HepG2 (cell line): ENCODE results near the gene ARSB. TPM values are rescaled to one million over a fixed set of nuclear protein-coding genes. Genes with fewer than 3 reads are reported as not detected.

ENCODE experiments used
- ATAC-seq: fragments of 200-7000 bp; cut with Tn5 transposase; 3 replicates; pipeline ENCODE4 v1.9.1; 2020; ENCODE audit warnings: mild to moderate bottlenecking, moderate library complexity
- BruUV-seq: library from RNA; stranded (reverse); fragments of 400-500 nt; replicated peaks from 2 replicates; lab custom pipeline; 2021; lab: Mats Ljungman, UMichigan
- CTCF ChIA-PET: fragments of 300-600 bp; formaldehyde crosslinking; extraction: SDS; loops from one replicate; lab custom pipeline; 2021; ENCODE audit warnings: low total read pairs, inconsistent platforms, low intra/inter-chr PET ratio; lab: Yijun Ruan, JAX
- POLR2A ChIA-PET: fragments of 350-600 bp; sonication (Branson Sonifier 250); formaldehyde crosslinking; loops from one replicate; lab custom pipeline; 2020; ENCODE audit warnings: antibody characterized with exemption, inconsistent platforms; lab: Yijun Ruan, JAX
- DNase-seq: peaks from one replicate; pipeline ENCODE4 v3.0.0-alpha.2; 2015; ENCODE audit warnings: low spot score
- FAIRE-seq: peaks from 3 replicates; lab custom pipeline; 2011; peaks lifted over from hg19 to GRCh38; lab: Jason Lieb, UNC
- H2AFZ ChIP-seq: one replicate; pipeline ENCODE4 v1.6.1; 2011; ENCODE audit warnings: low read length, inconsistent platforms
- H3K27ac ChIP-seq: fragments of 300-600 bp; 3 replicates; pipeline ENCODE4 v1.8.0; 2011; ENCODE audit warnings: mixed run types, mild to moderate bottlenecking, mixed read lengths, low read length, inconsistent platforms; ENCODE audit not compliant: insufficient read depth; ENCODE audit errors: extremely low read length
- H3K27me3 ChIP-seq, 2 experiments: fragments of 200-600 bp in 1 of 2; 2 replicates in 1 of 2; 3 replicates in 1 of 2; pipeline versions ENCODE4 v1.6.0 to v1.8.0; 2011; ENCODE audit warnings: low read length in 2 of 2, mild to moderate bottlenecking in 2 of 2, moderate library complexity in 2 of 2, inconsistent platforms in 1 of 2; ENCODE audit not compliant: insufficient read depth in 2 of 2, control insufficient read depth in 1 of 2
- H3K36me3 ChIP-seq, 2 experiments: fragments of 200-600 bp in 1 of 2; replicated peaks in 1 of 2; 2 replicates in 1 of 2; 3 replicates in 1 of 2; pipeline versions ENCODE4 v1.5.1 to v1.8.0; 2011; ENCODE audit warnings: low read length in 2 of 2, inconsistent platforms in 1 of 2; ENCODE audit not compliant: insufficient read depth in 2 of 2, control insufficient read depth in 1 of 2
- H3K4me1 ChIP-seq: 2 replicates; pipeline ENCODE4 v1.5.1; 2012; ENCODE audit warnings: low read length, inconsistent platforms; ENCODE audit not compliant: insufficient read depth
- H3K4me2 ChIP-seq: 2 replicates; pipeline ENCODE4 v1.6.0; 2011; ENCODE audit warnings: low read depth, low read length, inconsistent platforms
- H3K4me3 ChIP-seq, 3 experiments: fragments of 200-600 bp in 1 of 3; sonication (generic), shearing (Covaris generic) in 1 of 3; replicated peaks in 1 of 3; 2 replicates each; pipeline ENCODE4 v1.5.1; 2011 to 2016; ENCODE audit warnings: low read length in 3 of 3, inconsistent platforms in 2 of 3, low read depth in 2 of 3, mild to moderate bottlenecking in 2 of 3, control low read depth in 1 of 3, mixed read lengths in 1 of 3; ENCODE audit not compliant: insufficient read depth in 1 of 3
- H3K79me2 ChIP-seq: one replicate; pipeline ENCODE4 v1.6.1; 2011; ENCODE audit warnings: low read length, inconsistent platforms; ENCODE audit not compliant: insufficient read depth
- H3K9ac ChIP-seq: 2 replicates; pipeline ENCODE4 v1.6.0; 2011; ENCODE audit warnings: mild to moderate bottlenecking, low read depth, low read length, inconsistent platforms; ENCODE audit not compliant: insufficient read depth
- H3K9me3 ChIP-seq: 2 replicates; pipeline ENCODE4 v1.5.1; 2012; ENCODE audit warnings: mild to moderate bottlenecking, low read length
- H4K20me1 ChIP-seq: 2 replicates; pipeline ENCODE4 v1.6.0; 2011; ENCODE audit warnings: inconsistent platforms, mild to moderate bottlenecking, low read length, moderate library complexity; ENCODE audit not compliant: insufficient read depth
- FOSL2 ChIP-seq: sonication (generic); formaldehyde crosslinking; IDR thresholded peaks from 2 replicates; pipeline ENCODE4 v1.4.0; 2020; ENCODE audit warnings: missing genetic modification reagents
- LCORL ChIP-seq, 2 experiments: fragments of 450-650 bp in 1 of 2; sonication (generic) in 1 of 2; formaldehyde crosslinking in 1 of 2; IDR thresholded peaks; 2 replicates each; pipeline versions ENCODE4 v1.5.0 to v1.6.1; 2017 to 2020; ENCODE audit warnings: antibody characterized with exemption in 1 of 2, missing genetic modification reagents in 1 of 2
- PRDM10 ChIP-seq: sonication (generic); formaldehyde crosslinking; IDR thresholded peaks from 2 replicates; pipeline ENCODE4 v1.4.0; 2020; ENCODE audit warnings: low read depth, missing genetic modification reagents
- ZNF788 ChIP-seq: sonication (generic); formaldehyde crosslinking; IDR thresholded peaks from 2 replicates; pipeline ENCODE4 v1.5.0; 2020; ENCODE audit warnings: mild to moderate bottlenecking, missing genetic modification reagents, borderline replicate concordance
- WGBS: methylation state at CpG from one replicate; pipeline ENCODE4 v1.1.6; 2017; ENCODE audit warnings: low lambda C conversion rate; 5-methylcytosine and 5-hydroxymethylcytosine counted together
- in situ Hi-C: cut with HindIII; loops from 2 replicates; pipeline ENCODE4 v1.10.0; 2017; ENCODE audit warnings: low pct_unique_long_range_greater_than_20kb; ENCODE audit not compliant: extremely low pct_ligation_motif_present
- intact Hi-C: fragments of 100-400 bp; cut with micrococcal nuclease; formaldehyde crosslinking; loops from one replicate; pipeline ENCODE4 v1.10.0; 2022; ENCODE audit not compliant: unreplicated experiment
- polyA plus RNA-seq, 8 experiments: library from polyadenylated mRNA; depleted of rRNA in 3 of 8; stranded (reverse) in 7 of 8; unstranded in 1 of 8; fragments of >200 nt; fragmentation: Illumina TruSeq in 4 of 8; extraction: Trizol in 4 of 8; gene quantifications; 2 replicates each; pipeline versions ENCODE4 v1.2.1 to v1.2.3, GENCODE V29; 2011 to 2016; ENCODE audit warnings: low read depth in 4 of 8, missing spikeins in 1 of 8, mixed read lengths in 1 of 8; ENCODE audit not compliant: insufficient read depth in 1 of 8
- total RNA-seq, 5 experiments: library from RNA; depleted of rRNA; stranded (reverse); fragments of >200 nt; fragmentation: Illumina TruSeq; extraction: Trizol; gene quantifications; 2 replicates each; pipeline ENCODE4 v1.2.3, GENCODE V29; 2016; ENCODE audit warnings: low read depth in 1 of 5

The ARSB gene
- total and polyA plus RNA-seq, 2 of the 13 experiments (the other 11 are each of a cell fraction or from before 2014, with no cell fraction given), result 52.6 to 66.4 TPM

DNA sequence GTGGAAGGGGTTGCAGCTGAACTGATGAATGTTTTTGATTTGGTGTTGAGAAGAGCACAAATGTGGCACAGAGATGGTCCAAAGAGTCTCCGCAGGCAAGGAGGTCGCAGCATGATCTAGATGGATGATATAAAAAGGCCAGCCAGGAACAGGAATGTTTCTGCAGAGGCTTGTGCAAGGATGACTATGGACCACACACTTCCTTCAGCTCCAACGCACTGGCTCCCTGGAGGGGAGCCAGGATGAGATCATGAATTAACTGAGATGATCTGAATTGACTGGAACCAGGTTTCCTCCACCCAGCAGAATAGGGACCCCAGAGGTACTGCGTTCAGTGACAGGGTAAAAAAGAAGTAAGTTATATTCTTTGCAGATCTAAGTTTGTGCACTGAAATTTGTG, 89.0 kb downstream of the ARSB start:
- no peak for TF ChIP-seq ZNF788
- TF ChIP-seq FOSL2 (CRISPR knock-in tag), result no peak
- TF ChIP-seq LCORL (IDR thresholded peaks at IDR 0.05), result no peak
- no peak for TF ChIP-seq LCORL (CRISPR knock-in tag; IDR thresholded peaks at IDR 0.05)
- TF ChIP-seq PRDM10 (CRISPR knock-in tag), result no peak
- no peak for DNase-seq
- no peak for FAIRE-seq
- Histone ChIP-seq H3K4me1 (peaks cover 8% of the 10 kb centered on the region), H3K9me3 (no peaks in the 10 kb centered on the region), H4K20me1 (no peaks in the 10 kb centered on the region), H3K36me3 (peaks cover 9 to 33% of the 10 kb centered on the region in 2 experiments; a peak in 4 of 5 replicates), H3K79me2 (no peaks in the 10 kb centered on the region), H3K4me2 (no peak overlapping the region), H3K27ac (no peak overlapping the region), H3K4me3 (no peak overlapping the region), H3K9ac (no peak overlapping the region), H2AFZ (no peak overlapping the region), H3K27me3 (no peaks in the 10 kb centered on the region)
- WGBS, result 96% methylated on average over 4 of the region's 4 CpGs
- BruUV-seq, result no TSS peak
- intact Hi-C loops (loop anchor here (10.0 kb wide), 1 partner anchor 239 kb away; no protein-coding TSS in a partner anchor), in situ Hi-C loops (loop anchor here (5.0 to 10.0 kb wide), 2 partner anchors 66 to 239 kb away; no protein-coding TSS in a partner anchor)
- ChIA-PET POLR2A (no interaction called here), CTCF (no interaction called here)
- no peak for ATAC-seq
